HG03575 (cell line): ENCODE results near the gene EGFLAM.

ENCODE experiments used
- ATAC-seq: cut with Tn5 transposase; IDR thresholded peaks from one replicate; pipeline ENCODE4 v1.9.1; 2021; ENCODE audit not compliant: unreplicated experiment, insufficient number of reproducible peaks, low FRiP score; ENCODE audit errors: extremely low read depth

EGFLAM gene

DNA sequence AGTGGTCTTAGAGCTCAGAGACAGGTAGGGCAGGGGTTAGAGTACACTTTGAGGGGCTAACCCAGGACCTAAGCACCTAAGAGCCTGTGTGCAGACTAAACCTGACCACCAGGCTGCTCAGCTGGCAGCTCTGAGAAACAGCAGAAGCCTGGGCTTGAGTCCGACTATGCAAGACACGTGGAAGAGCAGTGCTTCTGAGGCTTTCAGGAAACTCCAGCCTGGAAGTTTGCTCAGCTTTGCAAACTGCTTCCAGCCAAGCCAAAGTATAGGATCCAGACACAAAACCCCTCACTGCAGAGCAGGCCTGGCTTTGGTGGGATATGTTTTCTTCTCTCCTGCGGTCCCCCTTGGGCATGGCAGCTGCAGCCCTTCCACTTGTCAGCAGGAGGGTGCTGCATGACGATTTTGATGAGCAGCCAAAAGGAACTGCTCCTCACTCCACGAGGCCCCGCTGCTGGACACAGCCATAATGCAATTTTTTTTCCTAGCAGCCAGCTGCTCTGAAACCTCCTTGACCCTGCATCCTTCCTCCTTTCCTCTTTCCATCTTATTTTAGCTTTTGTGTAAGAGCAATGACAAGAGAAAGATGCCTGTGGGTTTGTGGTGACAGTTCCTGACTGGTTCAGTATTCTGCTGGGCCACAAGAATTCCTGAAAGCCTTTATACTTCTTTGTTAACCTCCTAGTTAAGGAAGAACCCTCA, 175.0 kb downstream of the EGFLAM start:
- no peak for ATAC-seq

DNA sequence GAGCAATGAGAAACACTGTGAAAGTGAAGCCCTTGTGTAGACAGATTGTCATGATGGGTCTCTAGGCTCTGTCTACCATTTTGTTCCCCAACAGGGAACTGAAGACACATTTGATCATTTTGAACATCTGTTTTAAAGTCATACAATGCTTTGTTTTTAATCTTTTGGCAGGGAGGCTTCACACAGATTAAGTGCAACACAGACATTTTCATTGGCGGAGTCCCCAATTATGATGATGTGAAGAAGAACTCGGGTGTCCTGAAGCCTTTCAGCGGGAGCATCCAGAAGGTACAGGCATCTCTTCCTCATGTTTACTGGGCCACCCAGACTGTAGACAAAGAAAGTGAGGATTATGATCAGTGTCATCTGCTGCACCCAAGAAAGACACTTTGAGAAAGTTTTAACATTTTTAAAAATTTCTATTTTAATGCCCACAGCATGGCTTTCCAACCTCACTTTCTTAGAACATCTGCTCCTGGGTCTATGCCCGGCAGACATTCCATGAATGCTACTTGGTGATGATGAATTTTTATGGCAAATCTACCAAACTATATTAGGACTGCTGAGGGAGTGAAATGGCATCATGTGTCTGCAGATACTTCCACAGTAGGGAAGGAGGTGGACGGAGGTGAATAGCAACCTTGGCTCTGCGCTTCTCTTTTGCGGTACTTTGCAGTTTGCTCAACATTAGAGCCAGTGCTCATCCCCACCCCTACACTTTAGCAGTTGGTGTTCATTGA, 176.8 kb downstream of the EGFLAM start:
- ATAC-seq: no peak

GRCh38 chr5:38438757-38439156, 180.4 kb downstream of the EGFLAM start:
- ATAC-seq: no peak

GRCh38 chr5:38441453-38442246, 183.3 kb downstream of the EGFLAM start:
- ATAC-seq: peak; percentile 96

GRCh38 chr5:38442247-38442573, 183.9 kb downstream of the EGFLAM start:
- ATAC-seq: no peak

GRCh38 chr5:38443390-38443789, 185.0 kb downstream of the EGFLAM start:
- no peak for ATAC-seq

GRCh38 chr5:38445374-38446028, 187.1 kb downstream of the EGFLAM start:
- ATAC-seq: no peak

DNA sequence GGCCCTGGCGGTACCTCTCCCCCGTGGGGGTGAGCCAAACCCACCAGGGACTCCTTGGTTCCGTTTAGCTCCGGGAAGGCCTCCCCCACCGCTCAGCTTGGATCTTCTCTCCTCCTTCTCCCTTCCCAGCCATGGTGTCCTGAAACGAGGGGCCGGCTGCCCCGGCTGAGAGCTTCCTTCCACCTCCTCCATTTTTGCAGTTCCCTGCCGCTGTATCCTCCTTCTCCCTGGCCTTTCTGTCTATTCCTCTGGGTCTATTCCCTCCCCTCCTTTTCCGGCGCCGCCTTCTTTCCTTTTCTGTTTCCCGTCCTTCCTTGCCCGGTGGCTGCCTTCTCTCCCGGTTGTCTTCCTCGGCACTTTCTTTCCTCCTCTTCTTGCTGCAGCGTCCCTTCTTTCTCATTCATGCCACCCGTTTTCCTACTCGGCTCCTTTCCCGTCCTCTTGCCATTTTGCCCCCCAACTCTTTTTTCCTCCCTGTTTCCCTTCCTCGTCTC, 187.7 kb downstream of the EGFLAM start:
- no peak for ATAC-seq

DNA sequence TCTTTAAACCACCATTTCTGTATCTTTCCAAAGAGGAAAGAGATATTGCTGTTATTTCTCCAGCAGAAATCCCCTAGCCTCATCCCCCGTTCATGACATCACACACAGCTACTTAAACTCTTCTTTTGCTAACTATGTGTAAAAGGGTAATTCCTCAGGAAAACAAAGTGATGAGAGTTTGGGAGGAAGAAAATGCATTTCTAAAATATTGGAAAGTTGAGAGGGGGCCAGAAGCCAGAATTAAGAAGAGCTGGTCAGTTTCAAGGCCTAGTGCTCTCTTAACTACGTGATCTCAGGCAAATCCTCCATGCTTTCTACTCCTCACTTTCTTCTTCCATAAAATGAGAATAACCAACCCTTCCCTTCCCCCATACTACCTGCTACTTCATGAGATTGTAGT, 188.7 kb downstream of the EGFLAM start:
- ATAC-seq: no peak

DNA sequence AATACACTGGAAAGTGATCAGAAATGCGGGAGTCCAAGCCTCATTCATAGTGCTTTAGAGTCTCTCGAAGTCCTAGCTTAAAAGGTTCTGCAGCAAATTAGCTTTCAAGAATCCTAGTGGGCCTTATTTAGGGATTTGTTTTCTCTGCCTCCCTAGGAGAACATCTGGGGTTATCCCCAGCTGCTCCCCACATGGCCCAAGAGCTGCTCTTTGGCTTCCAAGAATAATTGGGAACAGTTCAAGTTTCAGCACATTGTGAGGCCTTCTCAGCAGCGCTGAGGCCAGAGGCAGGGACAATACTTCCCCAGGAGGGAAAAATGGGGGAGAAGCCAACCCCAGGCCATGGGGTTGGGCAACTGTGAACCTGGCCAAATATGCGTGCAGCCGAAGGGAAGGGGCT, 189.4 kb downstream of the EGFLAM start:
- ATAC-seq: no peak

DNA sequence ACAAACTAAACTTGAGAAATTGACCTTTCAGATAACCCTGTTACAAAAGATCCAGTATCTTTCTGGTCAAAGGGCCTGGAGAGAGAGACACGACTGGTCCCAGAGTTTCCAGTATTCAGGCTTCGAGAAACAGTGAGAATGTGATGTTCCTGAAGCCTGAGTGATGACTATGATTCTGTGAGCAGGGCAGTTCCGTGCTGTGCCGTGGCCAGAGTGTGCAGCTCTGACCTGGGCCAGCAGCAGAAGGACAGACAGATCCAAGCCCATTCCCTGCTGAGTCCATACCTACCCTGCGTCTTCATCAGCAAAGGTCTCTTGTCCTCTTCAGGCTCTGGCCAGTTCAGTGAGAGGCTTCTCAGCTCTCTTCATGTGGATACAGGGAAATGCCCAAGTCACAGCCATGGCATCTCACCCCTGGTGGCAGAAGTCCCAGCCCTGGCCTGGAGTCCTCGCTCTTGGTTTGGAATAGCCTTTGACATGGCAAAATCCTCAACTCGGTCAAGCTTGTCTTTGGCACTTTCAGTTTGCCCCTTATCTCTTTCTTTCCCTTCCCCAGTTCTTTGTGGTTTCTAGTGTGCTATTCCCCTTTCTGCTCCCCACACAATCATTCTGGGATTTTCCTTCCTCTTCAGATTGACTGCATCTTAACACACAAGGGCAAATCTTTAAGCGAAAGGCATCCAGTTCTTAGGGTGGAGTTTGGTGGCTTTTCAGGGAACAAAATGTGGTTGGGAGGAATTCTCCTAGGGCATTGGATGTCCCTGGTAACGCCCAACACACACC, 190.4 kb downstream of the EGFLAM start:
- ATAC-seq: no peak

- ATAC-seq: no peak
Measured at GRCh38 chr5:38450627-38451026, 192.3 kb downstream of the EGFLAM start.

DNA sequence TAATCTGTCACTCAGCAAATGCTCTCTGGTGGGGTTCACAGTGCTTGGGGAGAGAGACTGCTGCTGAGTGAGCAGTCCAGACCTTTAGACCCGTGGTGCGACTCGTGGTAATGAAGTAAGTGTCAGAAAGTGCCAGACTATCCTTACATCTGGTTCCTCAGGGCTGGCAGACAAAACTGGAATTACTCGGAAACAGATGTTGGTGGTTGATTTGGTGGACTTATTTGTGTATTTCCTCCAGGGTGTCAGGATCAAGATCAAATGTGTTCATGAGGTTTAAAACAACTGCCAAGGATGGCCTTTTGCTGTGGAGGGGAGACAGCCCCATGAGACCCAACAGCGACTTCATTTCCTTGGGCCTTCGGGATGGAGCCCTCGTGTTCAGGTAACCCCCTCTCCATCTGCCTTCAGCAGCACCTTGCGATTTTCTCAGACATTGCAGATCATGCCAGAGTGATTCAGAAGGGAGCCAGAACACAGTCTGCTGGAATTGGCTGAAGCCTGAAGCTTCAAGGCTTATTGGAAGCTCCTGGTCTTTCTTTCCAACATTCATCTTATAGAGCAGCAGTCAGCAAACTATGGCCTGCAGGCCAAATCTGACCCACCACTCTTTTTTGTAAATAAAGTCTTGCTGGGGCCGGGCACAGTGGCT, 192.8 kb downstream of the EGFLAM start:
- no peak for ATAC-seq

- no peak for ATAC-seq
Measured at GRCh38 chr5:38452201-38452600, 193.8 kb downstream of the EGFLAM start.

GRCh38 chr5:38453506-38453905, 195.1 kb downstream of the EGFLAM start:
- ATAC-seq: peak; percentile 99

DNA sequence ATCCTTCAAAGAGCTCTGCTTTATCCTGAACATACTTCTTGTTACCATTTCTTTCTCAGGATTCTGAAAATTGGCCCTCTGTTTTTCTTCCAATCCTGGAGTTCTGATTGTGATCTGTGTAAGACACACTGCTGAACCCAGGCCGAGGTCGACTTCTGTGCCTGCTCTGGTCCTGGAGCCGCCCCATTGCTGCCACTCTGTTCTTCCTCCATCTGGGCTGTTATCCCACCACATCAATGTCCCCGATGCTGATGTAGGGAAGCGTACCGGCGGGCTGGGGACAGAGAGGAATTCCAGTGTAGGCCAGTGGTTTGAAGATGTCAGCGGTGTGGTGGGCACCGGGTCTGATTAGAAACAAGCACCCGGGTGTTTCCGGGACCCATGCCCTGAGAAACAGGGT, 195.6 kb downstream of the EGFLAM start:
- ATAC-seq: no peak

GRCh38 chr5:38455796-38456330, 197.5 kb downstream of the EGFLAM start:
- ATAC-seq: no peak
